GM19351 (cell line): ENCODE results near the gene FAM186B.

Experiments used
- ATAC-seq: cut with Tn5 transposase; IDR thresholded peaks from one replicate; pipeline ENCODE4 v1.9.1; 2021; ENCODE audit warnings: mild to moderate bottlenecking, moderate library complexity; ENCODE audit not compliant: unreplicated experiment

The FAM186B gene

GRCh38 chr12:49609875-49610154 is 4.4 kb upstream of the FAM186B start:
- no peak for ATAC-seq

- ATAC-seq: no peak
Observed at GRCh38 chr12:49609059-49609874, 3.8 kb upstream of the FAM186B start.

- ATAC-seq: no peak
Observed at GRCh38 chr12:49604856-49605255, 583 bp downstream of the FAM186B start.

GRCh38 chr12:49603721-49604120 is 1.7 kb downstream of the FAM186B start:
- ATAC-seq: no peak

GRCh38 chr12:49599961-49600360 is 5.5 kb downstream of the FAM186B start:
- no peak for ATAC-seq

GRCh38 chr12:49598527-49598926 is 6.9 kb downstream of the FAM186B start:
- ATAC-seq: no peak

GRCh38 chr12:49588721-49589516 is 16.5 kb downstream of the FAM186B start:
- ATAC-seq: no peak

- ATAC-seq: no peak
Observed at GRCh38 chr12:49588281-49588680, 17.2 kb downstream of the FAM186B start.

- no peak for ATAC-seq
Observed at GRCh38 chr12:49587174-49587908, 18.1 kb downstream of the FAM186B start.

GRCh38 chr12:49585477-49586459 is 19.7 kb downstream of the FAM186B start:
- no peak for ATAC-seq

- ATAC-seq: no peak
Observed at GRCh38 chr12:49584591-49584990, 20.8 kb downstream of the FAM186B start.

- ATAC-seq: no peak
Observed at GRCh38 chr12:49583366-49584094, 21.9 kb downstream of the FAM186B start.

GRCh38 chr12:49582850-49583249 is 22.6 kb downstream of the FAM186B start:
- no peak for ATAC-seq

GRCh38 chr12:49582201-49582600 is 23.2 kb downstream of the FAM186B start:
- no peak for ATAC-seq

GRCh38 chr12:49580572-49581535 is 24.6 kb downstream of the FAM186B start:
- peak; percentile 65 for ATAC-seq

GRCh38 chr12:49578471-49579112 is 26.8 kb downstream of the FAM186B start:
- no peak for ATAC-seq

- ATAC-seq: no peak
Observed at GRCh38 chr12:49577589-49578315, 27.7 kb downstream of the FAM186B start.
